ENCODE measurements around the gene ZBTB2.
"Not testable (repeated sequence)": the region's sequence is repeated elsewhere in the genome, so short reads cannot be mapped to it uniquely, and the experiment has no call there.

The ZBTB2 gene

GRCh38 chr6:151325075-151326050 is 66.0 kb downstream of the ZBTB2 start:
- no peak for FAIRE-seq

- no peak for FAIRE-seq
Observed at GRCh38 chr6:151324488-151324825, 66.9 kb downstream of the ZBTB2 start.

GRCh38 chr6:151323791-151324487 is 67.4 kb downstream of the ZBTB2 start:
- no peak for FAIRE-seq

- no peak for FAIRE-seq
Observed at GRCh38 chr6:151322570-151322969, 68.8 kb downstream of the ZBTB2 start.

GRCh38 chr6:151321438-151321837 is 69.9 kb downstream of the ZBTB2 start:
- no peak for FAIRE-seq

GRCh38 chr6:151320140-151320539 is 71.2 kb downstream of the ZBTB2 start:
- no peak for FAIRE-seq

GRCh38 chr6:151317995-151318365 is 73.4 kb downstream of the ZBTB2 start:
- FAIRE-seq, result no peak

GRCh38 chr6:151317103-151317994 is 74.0 kb downstream of the ZBTB2 start:
- no peak for FAIRE-seq

GRCh38 chr6:151315661-151316060 is 75.7 kb downstream of the ZBTB2 start:
- FAIRE-seq, result not testable (repeated sequence)

Data from islet of Langerhans (tissue), 1 donor.